Panc1 (cell line): ENCODE data around the gene DCAF5.

Experiments
- CTCF ChIP-seq: fragments of 450-650 bp; IDR thresholded peaks from 2 replicates; pipeline ENCODE4 v1.5.1; 2017; ENCODE audit warnings: mild to moderate bottlenecking
- POLR2AphosphoS5 ChIP-seq: IDR thresholded peaks from 2 replicates; pipeline ENCODE4 v1.6.1; 2012; ENCODE audit warnings: mild to moderate bottlenecking, low read depth, low read length, moderate library complexity
- REST ChIP-seq, 2 experiments: IDR thresholded peaks; 2 replicates each; pipeline ENCODE4 v1.6.1; 2011 to 2012; ENCODE audit warnings: low read depth in 2 of 2, control low read depth in 1 of 2, low read length in 1 of 2, mild to moderate bottlenecking in 1 of 2, moderate library complexity in 1 of 2; ENCODE audit not compliant: insufficient read depth in 1 of 2
- SIN3A ChIP-seq: IDR thresholded peaks from 2 replicates; pipeline ENCODE4 v1.6.1; 2012; ENCODE audit warnings: low read depth, mild to moderate bottlenecking, low read length, moderate library complexity, borderline replicate concordance; ENCODE audit not compliant: insufficient read depth

- TF ChIP-seq REST (IDR thresholded peaks at IDR 0.05; ENCODE audit: insufficient read depth in 1 of 2, low read depth in 2 of 2, low read length in 1 of 2) (no peak), CTCF (no peak), POLR2AphosphoS5 (no peak), SIN3A (no peak)
These were observed 60.0 kb downstream of the DCAF5 start for GRCh38 chr14:69092840-69093422.
